Neural cell (in vitro differentiated cells): Measurements from ENCODE around the gene SLC13A5. TPM values are rescaled to one million over a fixed set of nuclear protein-coding genes. Genes with fewer than 3 reads are reported as not detected.

Experiments used
- H2AFZ ChIP-seq: fragments of 200-600, 300-800 bp; sonication (generic), shearing (Covaris generic); 2 replicates; pipeline ENCODE4 v1.6.0; 2014; ENCODE audit warnings: low read depth, mild to moderate bottlenecking, antibody characterized with exemption, low read length, moderate library complexity
- H3F3A ChIP-seq: fragments of 200-600 bp; shearing (Covaris generic); 2 replicates; pipeline ENCODE4 v1.6.1; 2016; ENCODE audit warnings: mild to moderate bottlenecking, moderate library complexity, mixed read lengths, antibody characterized with exemption, low read length; ENCODE audit not compliant: insufficient read depth, poor library complexity, severe bottlenecking
- H3K27ac ChIP-seq: fragments of 200-600, 300-800 bp; sonication (generic), shearing (Covaris generic); 2 replicates; pipeline ENCODE4 v1.5.1; 2014; ENCODE audit warnings: mild to moderate bottlenecking, low read length, moderate library complexity
- H3K27me3 ChIP-seq: fragments of 300-800, 200-600 bp; sonication (generic), shearing (Covaris generic); 2 replicates; pipeline ENCODE4 v1.6.0; 2014; ENCODE audit warnings: mild to moderate bottlenecking, low read depth, low read length, moderate library complexity; ENCODE audit not compliant: insufficient read depth
- H3K36me3 ChIP-seq: fragments of 300-800, 200-600 bp; sonication (generic), shearing (Covaris generic); 2 replicates; pipeline ENCODE4 v1.5.1; 2014; ENCODE audit warnings: mild to moderate bottlenecking, antibody characterized with exemption, low read length, moderate library complexity; ENCODE audit not compliant: insufficient read depth
- H3K4me2 ChIP-seq: fragments of 300-800, 200-600 bp; sonication (generic), shearing (Covaris generic); 2 replicates; pipeline ENCODE4 v1.6.0; 2014; ENCODE audit warnings: mild to moderate bottlenecking, low read length
- H3K4me3 ChIP-seq: fragments of 300-800, 200-600 bp; sonication (generic), shearing (Covaris generic); 2 replicates; pipeline ENCODE4 v1.5.1; 2014; ENCODE audit warnings: mild to moderate bottlenecking, low read length, moderate library complexity
- H3K79me2 ChIP-seq: fragments of 200-600 bp; shearing (Covaris generic); replicated peaks from 2 replicates; pipeline ENCODE4 v1.6.0; 2014; ENCODE audit warnings: mild to moderate bottlenecking, low read length, moderate library complexity; ENCODE audit not compliant: insufficient read depth
- H3K9ac ChIP-seq: fragments of 300-800, 200-600 bp; sonication (generic), shearing (Covaris generic); 2 replicates; pipeline ENCODE4 v1.6.1; 2016; ENCODE audit warnings: mild to moderate bottlenecking, low read length, mixed read lengths
- H3K9me2 ChIP-seq: fragments of 200-600 bp; shearing (Covaris generic); 2 replicates; pipeline ENCODE4 v1.6.1; 2016; ENCODE audit warnings: mild to moderate bottlenecking, low read length, mixed read lengths; ENCODE audit not compliant: insufficient read depth
- H3K9me3 ChIP-seq: fragments of 200-600, 300-800 bp; sonication (generic), shearing (Covaris generic); 2 replicates; pipeline ENCODE4 v1.6.1; 2016; ENCODE audit warnings: mild to moderate bottlenecking, mixed run types, low read length, moderate library complexity, mixed read lengths
- H4K20me1 ChIP-seq: fragments of 200-600 bp; shearing (Covaris generic); 2 replicates; pipeline ENCODE4 v1.6.1; 2016; ENCODE audit warnings: mild to moderate bottlenecking, mixed run types; ENCODE audit not compliant: insufficient read depth
- CTCF ChIP-seq: fragments of 450-650 bp; IDR thresholded peaks from 2 replicates; pipeline ENCODE4 v1.5.1; 2014; ENCODE audit warnings: antibody characterized with exemption, mild to moderate bottlenecking, moderate library complexity; ENCODE audit not compliant: poor library complexity, severe bottlenecking
- EP300 ChIP-seq: fragments of 450-650 bp; conservative IDR thresholded peaks from 2 replicates; pipeline ENCODE4 v1.6.1; 2014; ENCODE audit warnings: antibody characterized with exemption, mild to moderate bottlenecking, moderate library complexity; ENCODE audit not compliant: poor library complexity, severe bottlenecking
- EZH2 ChIP-seq: fragments of 200-600, 300-800 bp; shearing (Covaris generic), sonication (generic); IDR thresholded peaks from 2 replicates; pipeline ENCODE4 v1.6.1; 2014; ENCODE audit warnings: antibody characterized with exemption, low read length, borderline replicate concordance, mild to moderate bottlenecking; ENCODE audit not compliant: insufficient read depth, poor library complexity, severe bottlenecking
- MXI1 ChIP-seq: fragments of 450-650 bp; conservative IDR thresholded peaks from 2 replicates; pipeline ENCODE4 v1.6.1; 2014; ENCODE audit warnings: antibody characterized with exemption, mild to moderate bottlenecking; ENCODE audit not compliant: poor library complexity, severe bottlenecking
- POLR2AphosphoS5 ChIP-seq: IDR thresholded peaks from 2 replicates; pipeline ENCODE4 v1.6.1; 2012
- RAD21 ChIP-seq: fragments of 450-650 bp; conservative IDR thresholded peaks from 2 replicates; pipeline ENCODE4 v1.6.1; 2014; ENCODE audit warnings: antibody characterized with exemption, mild to moderate bottlenecking, moderate library complexity
- REST ChIP-seq: IDR thresholded peaks from 2 replicates; pipeline ENCODE4 v1.6.1; 2012; ENCODE audit warnings: borderline replicate concordance
- SMC3 ChIP-seq: fragments of 450-650 bp; conservative IDR thresholded peaks from 2 replicates; pipeline ENCODE4 v1.6.1; 2014; ENCODE audit warnings: antibody characterized with exemption, mild to moderate bottlenecking, moderate library complexity; ENCODE audit not compliant: poor library complexity
- TAF1 ChIP-seq: IDR thresholded peaks from 2 replicates; pipeline ENCODE4 v1.6.1; 2012; ENCODE audit warnings: low read depth
- polyA plus RNA-seq: library from polyadenylated mRNA; depleted of rRNA; stranded (reverse); fragments of >200 nt; gene quantifications from 2 replicates; pipeline ENCODE4 v1.2.3, GENCODE V29; 2014

Gene SLC13A5
- polyA plus RNA-seq, 1 donor from 2014 or later: not detected

- TF ChIP-seq TAF1: no peak
- TF ChIP-seq MXI1: no peak
- TF ChIP-seq EP300: no peak
- TF ChIP-seq SMC3: no peak
- TF ChIP-seq REST: no peak
- no peak for TF ChIP-seq RAD21
- TF ChIP-seq POLR2AphosphoS5: no peak
- no peak for TF ChIP-seq CTCF
- no peak for TF ChIP-seq EZH2
- Histone ChIP-seq H3K9me2 (no peaks in the 10 kb centered on the region), H3K36me3 (no peaks in the 10 kb centered on the region), H3K79me2 (no peaks in the 10 kb centered on the region), H3K27ac (no peak overlapping the region), H3F3A (no peaks in the 10 kb centered on the region), H3K27me3 (no peaks in the 10 kb centered on the region), H3K4me3 (no peak overlapping the region), H2AFZ (no peak overlapping the region), H4K20me1 (no peaks in the 10 kb centered on the region), H3K9ac (no peak overlapping the region), H3K4me2 (no peak overlapping the region), H3K9me3 (no peaks in the 10 kb centered on the region)
These were observed 30.0 kb downstream of the SLC13A5 start for GRCh38 chr17:6683081-6683684.

GRCh38 chr17:6682339-6682738, 30.8 kb downstream of the SLC13A5 start:
- TF ChIP-seq TAF1 (no peak), RAD21 (no peak)
- no peaks in the 10 kb centered on the region for H3K36me3 ChIP-seq
- no peak overlapping the region for H2AFZ ChIP-seq
- no peak overlapping the region for H3K4me3 ChIP-seq
- H3K9ac ChIP-seq: no peak overlapping the region
- H3K9me3 ChIP-seq: no peaks in the 10 kb centered on the region
- no peaks in the 10 kb centered on the region for H4K20me1 ChIP-seq
- no peaks in the 10 kb centered on the region for H3K27me3 ChIP-seq
- no peaks in the 10 kb centered on the region for H3F3A ChIP-seq
- H3K4me2 ChIP-seq: no peak overlapping the region
- no peaks in the 10 kb centered on the region for H3K79me2 ChIP-seq
- no peaks in the 10 kb centered on the region for H3K9me2 ChIP-seq
- H3K27ac ChIP-seq: no peak overlapping the region

GRCh38 chr17:6681671-6682070, 31.5 kb downstream of the SLC13A5 start:
- Histone ChIP-seq H3K27ac (no peak overlapping the region), H3F3A (no peaks in the 10 kb centered on the region), H3K4me2 (no peak overlapping the region), H3K36me3 (no peaks in the 10 kb centered on the region), H3K9ac (no peak overlapping the region), H3K9me3 (no peaks in the 10 kb centered on the region), H3K27me3 (no peaks in the 10 kb centered on the region), H4K20me1 (no peaks in the 10 kb centered on the region), H3K79me2 (no peaks in the 10 kb centered on the region), H2AFZ (no peak overlapping the region), H3K4me3 (no peak overlapping the region), H3K9me2 (no peaks in the 10 kb centered on the region)
- TF ChIP-seq MXI1: no peak
- TF ChIP-seq CTCF: no peak
- TF ChIP-seq EZH2: no peak
- TF ChIP-seq REST: no peak
- no peak for TF ChIP-seq SMC3
- TF ChIP-seq TAF1: no peak
- no peak for TF ChIP-seq RAD21
- no peak for TF ChIP-seq POLR2AphosphoS5
- no peak for TF ChIP-seq EP300
